ENCODE measurements around the gene PSPH.
"Not testable (repeated sequence)": the region's sequence is repeated elsewhere in the genome, so short reads cannot be mapped to it uniquely, and the experiment has no call there.

The PSPH gene
- total RNA-seq = 9.1 to 38.6 reads per million in 2 experiments

DNA sequence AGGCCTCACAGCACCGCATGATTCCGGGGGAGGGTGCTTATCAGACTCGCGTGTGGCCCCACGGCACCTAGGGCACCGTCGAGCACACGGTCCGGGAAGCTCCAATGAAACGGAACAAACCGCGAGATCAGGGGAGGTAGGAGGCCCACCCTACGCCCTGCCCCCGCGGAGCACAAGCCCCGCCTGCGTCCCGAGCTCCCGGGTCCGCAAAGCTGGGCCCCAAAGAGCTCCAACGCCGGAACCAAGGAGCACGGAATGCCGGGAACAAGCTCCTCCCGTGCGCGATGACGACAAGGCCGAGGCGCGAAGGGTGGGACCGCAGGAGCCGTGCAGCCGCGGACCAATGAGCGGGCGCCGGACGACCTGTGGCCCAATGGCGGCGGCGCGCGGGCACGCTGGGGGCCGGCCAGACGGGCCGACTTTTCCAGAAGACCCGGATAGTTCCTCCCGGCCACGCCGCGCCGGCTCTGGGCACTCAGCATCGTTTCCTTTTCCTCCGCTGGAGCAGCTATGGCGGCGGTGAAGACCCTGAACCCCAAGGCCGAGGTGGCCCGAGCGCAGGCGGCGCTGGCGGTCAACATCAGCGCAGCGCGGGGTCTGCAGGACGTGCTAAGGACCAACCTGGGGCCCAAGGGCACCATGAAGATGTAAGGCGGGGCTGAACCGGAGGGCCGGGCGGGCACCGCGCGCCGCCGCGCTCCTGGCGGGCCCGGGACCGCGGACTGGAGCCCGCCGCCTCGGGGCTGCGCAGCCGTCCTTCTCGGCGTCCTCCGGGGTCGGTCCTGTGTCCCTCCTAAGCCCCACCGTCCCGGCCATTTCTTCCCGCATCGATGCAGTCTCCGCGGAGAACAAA, at the start of gene PSPH, which contains the start of gene CCT6A:
PSPH (minus strand) TSS at position 106 of the 853 bp plus-strand sequence. CDS start 30,232 bp downstream, outside the sequence.
CCT6A (plus strand) TSS at position 427 of the 853 bp plus-strand sequence; CDS start at position 511, 84 bp downstream.
- DNase-seq (ENCODE audit: low read depth) = peak; percentile 83

DNA sequence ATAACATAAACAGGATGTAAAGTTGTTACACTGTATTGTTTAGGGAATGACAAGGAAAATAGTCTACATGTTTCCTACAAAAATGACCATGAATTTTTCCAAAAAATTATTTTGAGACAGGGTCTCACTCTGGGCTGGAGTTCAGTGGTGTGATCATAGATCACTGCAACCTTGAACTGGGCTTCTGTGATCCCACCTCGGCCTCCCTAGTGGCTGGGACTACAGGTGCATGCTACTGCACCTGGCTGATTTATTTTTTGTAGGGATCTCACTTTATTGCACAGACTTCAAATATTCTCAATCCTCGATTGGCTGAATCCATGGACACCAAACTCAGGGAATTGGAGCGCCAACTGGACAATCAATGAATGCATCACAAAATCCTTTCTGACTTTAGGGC, 48.4 kb upstream of the PSPH start:
- DNase-seq (ENCODE audit: low read depth) = no peak

DNA sequence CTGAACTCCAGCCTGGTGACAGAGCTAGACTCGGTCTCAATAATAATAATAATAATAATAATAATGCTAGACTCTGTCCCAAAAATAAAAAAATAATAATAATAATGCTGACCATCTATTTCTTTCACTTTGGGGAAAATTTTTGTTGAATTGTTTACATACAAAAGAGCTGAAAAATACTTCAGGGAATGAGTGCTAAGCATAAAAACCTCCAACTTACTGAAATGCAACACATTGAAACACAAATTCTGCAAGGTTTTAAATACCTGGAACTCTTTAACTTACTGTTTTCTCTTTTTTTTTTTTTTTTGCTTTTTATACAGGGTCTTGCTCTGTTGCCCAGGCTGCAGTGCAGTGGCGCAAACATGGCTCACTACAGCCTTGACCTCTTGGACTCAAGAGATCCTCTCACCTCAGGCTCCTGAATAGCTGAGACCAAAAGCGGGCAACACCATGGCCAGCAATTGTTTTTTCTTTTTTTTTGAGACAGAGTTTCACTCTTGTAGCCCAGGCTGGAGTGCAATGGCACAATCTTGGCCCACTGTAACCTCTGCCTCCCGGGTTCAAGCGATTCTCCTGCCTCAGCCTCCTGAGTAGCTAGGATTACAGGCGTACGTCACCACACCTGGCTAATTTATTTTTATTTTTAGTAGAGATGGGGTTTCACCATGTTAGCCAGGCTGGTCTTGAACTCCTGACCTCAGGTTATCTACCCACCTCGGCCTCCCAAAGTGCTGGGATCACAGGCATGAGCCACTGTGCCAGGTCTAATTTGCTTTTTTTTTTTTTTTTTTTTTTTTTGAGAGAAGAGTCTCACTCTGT, 47.2 kb upstream of the PSPH start:
- DNase-seq (ENCODE audit: low read depth) = not testable (repeated sequence)

DNA sequence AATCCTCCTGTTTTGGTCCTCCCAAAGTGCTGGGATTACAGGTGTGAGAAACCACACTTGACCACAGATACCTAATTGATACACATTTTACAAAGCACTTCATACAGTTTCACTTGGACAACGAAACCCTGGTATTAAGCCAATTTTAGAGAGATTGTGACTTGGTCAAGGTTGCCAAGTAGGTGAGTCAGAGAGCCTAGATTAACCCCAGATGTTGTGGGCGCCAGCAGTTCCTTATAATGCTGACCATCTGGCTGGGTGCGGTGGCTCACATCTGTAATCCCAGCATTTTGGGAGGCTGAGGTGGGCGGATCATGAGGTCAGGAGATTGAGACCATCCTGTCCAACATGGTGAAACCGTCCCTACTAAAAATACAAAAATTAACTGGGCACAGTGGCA, 46.5 kb upstream of the PSPH start:
- no peak for DNase-seq (ENCODE audit: low read depth)

DNA sequence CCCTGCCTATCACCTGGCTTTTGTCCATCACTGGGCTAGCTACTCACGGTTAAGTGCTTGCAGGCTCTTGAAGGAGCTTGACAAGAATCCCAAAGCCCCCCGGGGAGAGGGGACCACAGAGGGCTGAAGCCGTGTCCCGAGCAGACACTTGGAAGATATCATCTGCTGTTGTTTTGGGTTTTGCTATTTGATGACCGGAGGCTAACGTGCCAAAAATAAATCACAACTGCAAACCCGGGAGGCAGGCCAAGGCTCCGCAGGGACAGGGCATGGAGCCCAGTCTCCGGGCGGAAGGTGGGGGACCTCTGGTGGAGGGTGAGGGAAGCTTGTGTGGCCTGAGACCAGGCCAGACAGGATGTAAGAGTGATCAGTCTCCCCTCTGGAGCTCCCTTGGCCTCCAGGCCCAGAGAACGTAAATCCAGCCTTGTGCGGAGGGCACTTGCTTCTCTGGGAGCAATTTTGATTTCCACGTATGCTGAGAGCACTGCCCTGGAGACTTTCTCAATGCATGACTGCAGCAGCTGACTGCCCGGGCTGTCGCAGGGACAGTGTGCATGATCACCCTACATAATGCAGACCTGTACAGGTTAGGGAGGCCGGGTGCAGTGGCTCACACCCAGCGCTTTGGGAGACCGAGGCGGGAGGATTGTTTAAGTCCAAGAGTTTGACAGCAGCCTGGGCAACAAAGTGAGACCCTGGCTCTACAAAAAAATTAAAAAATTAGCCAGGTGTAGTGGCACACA, 41.7 kb upstream of the PSPH start, which contains the start of gene PHKG1:
PHKG1 (minus strand) TSS at position 164 of the 743 bp plus-strand sequence. CDS start 4,011 bp downstream, outside the sequence.
- DNase-seq (ENCODE audit: low read depth) = no peak

DNA sequence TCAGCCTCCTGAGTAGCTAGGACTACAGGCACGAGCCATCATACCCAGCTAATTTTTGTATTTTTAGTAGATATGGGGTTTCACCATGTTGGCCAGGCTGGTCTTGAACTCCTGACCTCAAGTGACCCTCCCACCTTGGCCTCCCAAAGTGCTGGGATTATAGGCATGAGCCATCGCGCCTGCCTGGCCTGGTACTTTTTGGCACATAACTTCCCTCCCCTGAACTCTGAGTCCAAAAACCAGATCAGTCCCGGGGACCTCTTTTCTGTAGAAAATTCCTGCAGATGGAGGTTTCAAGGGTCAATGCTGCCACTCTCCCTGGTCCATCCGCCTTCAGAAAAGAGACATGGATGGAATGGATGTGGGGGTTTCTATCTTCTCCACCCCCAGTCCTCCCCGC, 41.1 kb upstream of the PSPH start:
- not testable (repeated sequence) for DNase-seq (ENCODE audit: low read depth)

DNA sequence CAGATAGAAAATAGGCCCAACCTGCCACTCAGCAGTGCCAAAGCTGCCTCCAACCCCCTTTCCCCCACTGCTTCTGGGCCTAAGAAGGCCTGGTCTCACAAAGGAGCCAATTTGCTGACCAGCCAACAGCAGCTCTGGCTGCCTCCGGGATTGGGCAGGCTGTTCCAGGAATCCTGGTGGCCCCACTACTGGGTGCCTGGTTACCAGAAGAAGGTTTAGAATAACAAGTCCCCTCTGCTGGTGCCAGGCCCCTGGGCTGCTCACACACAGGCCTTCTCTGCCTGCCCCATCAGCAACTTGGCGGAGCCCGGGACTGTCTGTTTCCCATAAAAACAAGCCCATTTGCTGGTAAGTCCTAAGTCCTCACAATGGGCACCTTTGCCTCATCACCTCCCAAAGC, 40.3 kb upstream of the PSPH start:
- DNase-seq (ENCODE audit: low read depth) = no peak

DNA sequence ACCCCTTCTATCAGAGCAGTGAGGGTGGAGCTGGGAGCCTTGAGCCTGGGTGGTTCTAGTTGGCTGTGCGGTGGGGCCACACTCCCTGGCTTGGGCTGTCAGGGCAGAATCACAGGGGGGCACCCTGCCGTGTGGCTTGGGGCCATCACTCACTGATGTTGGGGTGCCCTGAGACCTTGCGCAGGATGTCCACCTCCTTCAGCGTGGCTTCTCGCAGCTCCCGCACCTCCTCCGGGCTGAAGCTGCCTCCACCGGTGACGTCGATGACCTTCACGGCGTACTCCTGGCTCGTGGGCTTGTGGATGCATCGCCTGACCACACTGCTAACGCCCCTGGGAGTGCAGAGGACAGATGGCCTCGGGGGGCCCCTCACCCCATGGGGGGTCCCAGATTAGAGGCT, 36.2 kb upstream of the PSPH start:
- no peak for DNase-seq (ENCODE audit: low read depth)

DNA sequence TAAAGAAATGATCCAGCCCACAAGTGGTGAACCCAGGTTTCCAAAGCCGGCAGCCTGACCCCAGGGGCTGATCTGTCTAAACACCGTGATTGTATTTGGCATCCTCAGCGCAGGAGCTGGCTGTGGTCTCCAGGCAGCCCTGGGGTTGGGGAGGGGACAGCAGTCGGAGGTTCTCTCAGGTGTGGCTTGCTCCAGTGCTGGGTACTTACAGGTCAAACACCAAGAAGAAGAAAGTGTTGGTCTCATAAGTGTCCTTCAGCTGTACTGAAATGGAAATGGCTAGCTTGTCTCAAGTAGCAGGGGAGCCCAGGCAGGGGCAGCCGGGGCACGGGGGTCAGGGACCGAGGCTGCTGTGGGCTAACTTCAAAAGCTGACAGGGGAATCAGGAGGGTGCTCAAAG, 35.5 kb upstream of the PSPH start:
- no peak for DNase-seq (ENCODE audit: low read depth)

DNA sequence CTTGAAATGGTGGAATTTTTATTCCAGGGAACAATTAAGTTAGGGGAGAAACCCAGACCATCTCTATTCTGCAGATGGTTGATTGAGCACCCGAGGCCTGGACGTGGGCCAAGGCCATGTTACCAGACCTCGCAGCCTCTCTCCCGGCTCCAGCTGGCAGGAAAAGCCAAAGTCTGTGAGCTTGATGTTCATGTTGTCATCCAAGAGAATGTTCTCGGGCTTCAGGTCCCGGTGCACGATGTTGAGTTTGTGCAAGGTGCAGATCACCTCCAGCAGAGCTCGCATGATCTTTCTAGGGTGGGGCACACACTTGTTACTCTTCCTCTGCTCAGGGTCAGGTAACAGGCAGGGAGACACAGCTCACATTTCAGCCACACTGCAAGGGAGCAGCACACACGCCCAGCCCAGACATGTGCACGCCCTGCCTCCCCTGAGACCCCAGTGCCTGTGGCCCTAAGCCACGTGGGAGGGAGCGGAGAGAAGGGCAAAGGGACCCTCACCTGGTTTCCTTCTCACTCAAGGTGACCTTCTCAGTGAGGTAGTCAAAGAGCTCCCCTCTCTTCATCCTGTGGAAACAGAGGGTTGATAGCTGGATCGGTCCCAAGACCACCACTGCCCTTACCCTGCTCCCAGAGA, 32.0 kb upstream of the PSPH start:
- no peak for DNase-seq (ENCODE audit: low read depth)

DNA sequence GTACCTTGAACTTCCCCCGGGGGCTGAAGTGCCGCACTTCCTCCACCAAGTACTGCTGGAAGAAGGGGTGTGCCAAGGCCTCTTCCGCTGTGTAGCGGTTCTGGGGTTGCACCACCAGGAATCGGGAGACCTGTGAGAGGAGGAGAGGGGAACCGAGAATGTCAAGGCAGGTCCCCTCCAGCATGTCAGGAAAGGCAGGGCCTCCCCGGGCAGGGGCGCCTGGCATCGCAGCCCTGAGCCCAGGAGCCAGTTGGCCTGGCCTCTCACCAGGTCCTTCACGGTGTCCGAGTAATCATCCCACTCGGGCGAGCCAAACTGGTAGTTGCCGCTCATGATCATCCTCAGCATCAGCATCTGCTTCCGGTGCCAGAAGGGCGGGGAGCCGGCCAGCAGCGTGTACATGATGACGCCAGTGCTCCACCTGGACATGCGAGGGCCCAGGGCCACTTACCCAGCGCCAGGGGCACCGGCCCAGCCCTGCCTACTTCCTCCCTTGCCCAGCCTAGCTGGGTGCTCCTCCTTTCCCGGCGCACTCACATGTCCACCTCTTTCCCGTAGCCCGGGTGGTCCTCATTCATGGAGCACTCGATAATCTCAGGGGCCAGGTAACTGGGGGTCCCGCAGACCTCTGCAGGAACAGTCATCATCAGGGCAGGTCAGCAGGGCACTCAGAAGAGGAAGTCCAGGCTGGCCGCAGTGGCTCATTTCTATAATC, 30.5 kb upstream of the PSPH start:
- no peak for DNase-seq (ENCODE audit: low read depth)

DNA sequence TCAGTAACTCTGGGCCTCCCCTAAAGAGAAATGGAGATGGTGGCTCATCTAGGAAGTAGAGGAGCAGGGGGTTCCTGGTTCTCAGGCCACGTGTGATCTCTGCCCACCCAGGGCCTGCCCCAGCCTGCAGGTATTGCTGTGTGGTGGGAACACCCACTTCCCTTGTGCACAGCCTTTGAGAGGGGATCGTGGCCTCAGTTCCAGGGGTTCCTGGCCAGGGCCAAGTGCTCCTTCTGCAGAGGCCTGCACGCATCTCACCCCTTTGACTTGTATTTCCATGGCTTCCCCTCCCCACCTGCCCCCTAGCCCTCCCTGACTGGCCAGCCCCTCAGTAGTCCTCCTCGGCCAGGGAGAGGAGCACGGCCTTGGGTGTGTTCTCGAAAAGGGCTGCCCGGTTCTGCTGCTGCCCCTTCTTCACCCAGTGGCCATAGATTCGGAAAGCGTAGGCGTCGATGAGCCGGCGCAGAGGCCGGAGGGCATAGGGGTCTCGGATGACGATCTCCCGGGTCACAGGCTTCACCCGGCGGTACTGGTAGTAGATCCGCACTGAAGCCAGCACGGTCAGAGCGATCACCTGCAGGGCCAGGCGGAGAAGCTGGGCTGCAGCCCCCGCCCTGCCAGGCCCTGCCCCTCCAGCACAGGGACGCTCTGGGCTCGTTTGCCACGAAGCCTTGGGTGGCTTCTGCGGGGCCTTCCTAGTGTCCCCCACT, 29.6 kb upstream of the PSPH start:
- not testable (repeated sequence) for DNase-seq (ENCODE audit: low read depth)

DNA sequence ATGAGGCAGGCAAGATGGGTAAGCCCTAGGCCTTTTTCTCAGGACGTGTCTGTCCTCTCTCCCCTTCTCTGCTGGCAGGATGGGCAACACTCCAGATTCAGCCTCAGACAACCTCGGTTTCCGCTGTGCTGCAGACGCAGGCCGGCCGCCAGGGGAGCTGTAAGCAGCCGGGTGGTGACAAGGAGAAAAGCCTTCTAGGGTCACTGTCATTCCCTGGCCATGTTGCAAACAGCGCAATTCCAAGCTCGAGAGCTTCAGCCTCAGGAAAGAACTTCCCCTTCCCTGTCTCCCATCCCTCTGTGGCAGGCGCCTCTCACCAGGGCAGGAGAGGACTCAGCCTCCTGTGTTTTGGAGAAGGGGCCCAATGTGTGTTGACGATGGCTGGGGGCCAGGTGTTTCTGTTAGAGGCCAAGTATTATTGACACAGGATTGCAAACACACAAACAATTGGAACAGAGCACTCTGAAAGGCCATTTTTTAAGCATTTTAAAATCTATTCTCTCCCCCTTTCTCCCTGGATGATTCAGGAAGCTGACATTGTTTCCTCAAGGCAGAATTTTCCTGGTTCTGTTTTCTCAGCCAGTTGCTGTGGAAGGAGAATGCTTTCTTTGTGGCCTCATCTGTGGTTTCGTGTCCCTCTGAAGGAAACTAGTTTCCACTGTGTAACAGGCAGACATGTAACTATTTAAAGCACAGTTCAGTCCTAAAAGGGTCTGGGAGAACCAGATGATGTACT, 28.4 kb upstream of the PSPH start:
- DNase-seq (ENCODE audit: low read depth) = no peak

DNA sequence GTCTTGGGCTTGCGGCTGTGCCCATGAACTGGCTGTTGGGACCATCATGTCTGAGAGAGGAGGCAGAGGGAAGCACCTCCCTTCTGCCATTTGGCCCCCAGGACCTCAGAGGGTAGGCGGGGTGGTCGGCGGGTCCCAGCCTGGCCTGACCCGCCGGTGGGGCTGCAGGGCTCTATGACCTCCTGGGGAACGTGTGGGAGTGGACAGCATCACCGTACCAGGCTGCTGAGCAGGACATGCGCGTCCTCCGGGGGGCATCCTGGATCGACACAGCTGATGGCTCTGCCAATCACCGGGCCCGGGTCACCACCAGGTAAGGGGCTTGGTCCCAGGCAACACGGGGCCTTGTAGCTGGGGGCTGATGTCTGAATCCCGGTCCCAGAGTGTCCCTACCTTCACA, 27.0 kb upstream of the PSPH start:
- DNase-seq (ENCODE audit: low read depth) = no peak

DNA sequence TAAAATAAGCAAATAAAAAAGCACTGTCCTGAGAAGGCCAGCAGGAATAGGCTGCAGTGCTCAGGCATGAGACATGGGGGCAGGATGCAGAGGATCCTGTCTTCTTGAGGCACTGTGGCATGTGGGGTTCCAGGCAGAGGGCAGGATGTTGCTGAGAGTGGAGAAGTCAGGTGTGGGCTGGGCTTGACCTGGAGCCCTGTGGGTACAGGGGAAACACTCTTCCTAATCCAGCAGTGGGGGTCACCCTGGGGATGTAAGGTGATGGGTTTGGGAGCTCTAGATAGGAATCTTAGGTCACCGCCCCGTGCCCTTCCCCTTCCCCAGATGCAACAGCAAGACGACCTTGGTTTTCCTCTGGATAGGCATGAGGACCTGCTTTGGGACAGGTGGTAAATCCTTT, 26.4 kb upstream of the PSPH start:
- DNase-seq (ENCODE audit: low read depth) = no peak

DNA sequence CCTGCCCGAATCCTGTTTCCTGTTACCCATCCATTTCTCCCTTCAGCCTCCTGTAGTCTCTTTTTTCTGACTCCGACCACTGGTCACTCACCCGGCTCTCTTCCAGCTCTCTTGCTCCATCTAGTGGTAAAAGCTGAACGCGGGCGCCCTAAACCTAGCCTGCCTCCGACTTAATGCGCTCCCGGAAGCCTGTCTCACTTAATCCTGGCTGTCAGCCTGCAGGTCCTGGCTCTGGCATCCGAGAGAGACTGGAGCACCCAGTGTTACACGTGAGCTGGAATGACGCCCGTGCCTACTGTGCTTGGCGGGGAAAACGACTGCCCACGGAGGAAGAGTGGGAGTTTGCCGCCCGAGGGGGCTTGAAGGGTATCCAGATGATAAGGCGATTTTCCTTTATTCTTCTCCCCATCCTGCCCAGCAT, 23.1 kb upstream of the PSPH start:
- peak; percentile 31 for DNase-seq (ENCODE audit: low read depth)

DNA sequence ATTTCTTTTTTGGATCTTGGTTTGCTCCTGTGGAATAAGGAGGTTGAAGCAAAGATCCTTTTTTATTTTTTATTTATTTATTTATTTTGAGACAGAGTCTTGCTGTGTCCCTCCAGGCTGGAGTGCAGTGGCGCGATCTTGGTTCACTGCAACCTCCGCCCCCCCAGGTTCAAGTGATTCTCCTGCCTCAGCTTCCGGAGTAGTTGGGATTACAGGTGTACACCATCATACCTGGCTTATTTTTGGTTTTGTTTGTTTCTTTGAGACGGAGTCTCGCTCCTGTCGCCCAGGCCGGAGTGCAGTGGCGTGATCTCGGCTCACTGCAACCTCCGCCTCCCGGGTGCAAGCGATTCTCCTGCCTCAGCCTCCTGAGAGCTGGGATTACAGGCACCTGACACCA, 15.1 kb upstream of the PSPH start:
- DNase-seq (ENCODE audit: low read depth) = not testable (repeated sequence)

DNA sequence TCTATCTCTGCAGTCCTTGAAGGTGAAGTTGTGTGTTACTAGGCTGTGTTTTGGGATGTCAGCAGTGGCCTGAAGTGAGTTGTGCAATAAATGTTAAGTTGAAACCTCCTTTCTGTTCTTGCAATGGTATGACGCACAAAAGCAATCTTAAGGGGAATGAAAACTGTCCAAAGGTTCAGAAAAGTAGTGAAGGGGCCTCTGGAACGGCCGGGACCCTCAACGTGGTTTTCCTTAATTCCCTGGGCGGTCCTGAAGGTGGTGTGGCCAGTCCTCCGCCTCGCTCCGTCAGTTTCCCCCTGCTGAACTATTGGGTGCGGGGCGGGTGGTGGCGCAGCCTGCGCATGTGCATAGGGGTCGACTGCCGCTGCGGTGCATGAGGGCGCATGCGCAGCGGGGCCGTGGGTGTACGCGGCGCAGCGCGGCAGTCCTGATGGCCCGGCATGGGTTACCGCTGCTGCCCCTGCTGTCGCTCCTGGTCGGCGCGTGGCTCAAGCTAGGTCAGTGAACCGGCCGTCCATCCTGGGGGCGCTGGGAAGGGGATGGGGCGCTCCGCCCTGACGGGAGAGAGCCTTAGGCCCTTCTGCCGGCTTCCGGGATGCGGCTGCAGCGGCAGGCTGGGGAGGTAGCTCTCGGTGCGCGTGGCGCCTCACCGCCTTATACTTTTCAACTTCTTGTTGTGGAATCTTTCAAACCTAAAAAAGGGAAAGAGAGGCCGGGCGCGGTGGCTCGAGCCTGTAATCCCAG, 12.8 kb upstream of the PSPH start, which contains the start of gene SUMF2:
SUMF2 (plus strand) TSS at position 405 of the 744 bp plus-strand sequence; CDS start at position 431, 26 bp downstream.
- DNase-seq (ENCODE audit: low read depth) = peak; percentile 86

DNA sequence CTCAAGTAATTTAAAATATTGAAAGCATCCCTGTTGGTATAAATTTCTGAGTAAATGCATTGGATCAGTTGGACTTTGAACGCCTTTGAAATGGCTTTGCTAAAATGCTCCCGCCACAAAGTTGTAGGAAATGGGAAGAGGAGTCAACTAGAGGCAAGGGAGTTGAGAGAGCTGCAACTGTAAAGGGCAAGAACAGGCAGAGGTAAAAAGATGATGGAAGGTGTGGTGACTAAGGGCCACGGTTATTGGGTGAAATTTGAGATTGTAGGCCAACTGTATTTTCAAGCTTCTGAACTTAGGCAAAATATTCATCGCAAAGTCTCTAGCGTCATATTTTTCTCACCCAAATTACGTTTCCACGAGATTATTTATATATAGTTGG, 12.2 kb upstream of the PSPH start:
- no peak for DNase-seq (ENCODE audit: low read depth)

Data from T follicular helper cell (primary cell).